ENCODE measurements around the gene CAPZA1.

CAPZA1 gene

GRCh38 chr1:112675728-112676381, 56.2 kb downstream of the CAPZA1 start:
- no peak for DNase-seq

- DNase-seq: no peak
These were observed 56.9 kb downstream of the CAPZA1 start for GRCh38 chr1:112676543-112676942.

- DNase-seq: no peak
These were observed 57.9 kb downstream of the CAPZA1 start for GRCh38 chr1:112677501-112677900.

GRCh38 chr1:112678605-112679004, 59.0 kb downstream of the CAPZA1 start:
- no peak for DNase-seq

- no peak for DNase-seq
These were observed 66.3 kb downstream of the CAPZA1 start for GRCh38 chr1:112685913-112686312.

- no peak for DNase-seq
These were observed 66.8 kb downstream of the CAPZA1 start for GRCh38 chr1:112686417-112686816.

GRCh38 chr1:112686835-112687234, 67.2 kb downstream of the CAPZA1 start:
- no peak for DNase-seq

GRCh38 chr1:112687361-112687760, 67.7 kb downstream of the CAPZA1 start:
- DNase-seq: no peak

- no peak for DNase-seq
These were observed 68.3 kb downstream of the CAPZA1 start for GRCh38 chr1:112687785-112688496.

- no peak for DNase-seq
These were observed 69.2 kb downstream of the CAPZA1 start for GRCh38 chr1:112688781-112689193.

GRCh38 chr1:112689196-112689841, 69.7 kb downstream of the CAPZA1 start:
- DNase-seq: no peak

GRCh38 chr1:112689842-112690237, 70.2 kb downstream of the CAPZA1 start:
- no peak for DNase-seq

GRCh38 chr1:112692681-112693080, 73.0 kb downstream of the CAPZA1 start:
- DNase-seq: no peak

- DNase-seq: no peak
These were observed 74.2 kb downstream of the CAPZA1 start for GRCh38 chr1:112693821-112694220.

GRCh38 chr1:112694363-112694929, 74.8 kb downstream of the CAPZA1 start:
- DNase-seq: no peak

GRCh38 chr1:112695276-112695675, 75.6 kb downstream of the CAPZA1 start:
- no peak for DNase-seq

GRCh38 chr1:112696578-112697314, 77.1 kb downstream of the CAPZA1 start:
- DNase-seq: no peak

- no peak for DNase-seq
These were observed 78.2 kb downstream of the CAPZA1 start for GRCh38 chr1:112697781-112698201.

GRCh38 chr1:112698366-112699310, 79.0 kb downstream of the CAPZA1 start:
- no peak for DNase-seq

GRCh38 chr1:112699425-112700144, 80.0 kb downstream of the CAPZA1 start:
- DNase-seq: no peak
